ENCODE measurements around the gene LHB.

LHB gene

GRCh38 chr19:49014123-49014869 lies 2.6 kb downstream of the LHB start:
- no peak for DNase-seq

DNA sequence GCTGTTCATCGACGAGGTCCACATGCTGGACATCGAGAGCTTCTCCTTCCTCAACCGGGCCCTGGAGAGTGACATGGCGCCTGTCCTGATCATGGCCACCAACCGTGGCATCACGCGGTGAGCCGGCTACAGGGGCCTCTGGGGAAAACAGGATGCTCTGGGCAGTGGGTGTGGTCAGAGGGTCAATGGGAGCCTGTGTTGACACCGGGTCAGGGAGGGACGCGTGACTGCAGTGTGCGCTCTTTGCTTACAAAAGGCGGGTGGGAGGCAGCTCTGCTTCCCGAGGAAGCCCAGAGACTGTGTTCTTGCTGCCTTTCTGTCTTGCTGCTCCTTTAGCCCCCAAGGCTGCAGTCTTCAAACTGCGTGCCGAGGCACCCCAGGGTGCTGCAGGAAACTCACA lies 5.7 kb downstream of the LHB start:
- DNase-seq, result no peak

DNA sequence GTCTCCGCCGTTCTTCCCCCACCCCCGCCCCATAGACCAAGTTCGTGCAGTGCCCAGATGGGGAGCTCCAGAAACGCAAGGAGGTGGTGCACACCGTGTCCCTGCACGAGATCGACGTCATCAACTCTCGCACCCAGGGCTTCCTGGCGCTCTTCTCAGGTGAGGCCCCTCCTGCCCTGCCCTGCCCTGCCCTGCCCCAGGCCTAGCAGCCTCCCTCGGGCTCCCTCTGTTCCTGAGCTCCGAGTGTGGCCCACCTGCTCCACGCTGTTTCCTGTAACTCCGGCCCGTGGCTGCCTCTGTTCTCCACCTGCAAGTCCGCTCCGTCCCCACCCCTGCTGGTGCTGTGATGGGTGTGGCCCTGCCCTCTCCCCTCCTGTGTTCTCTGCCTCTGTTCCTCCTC lies 6.4 kb downstream of the LHB start:
- no peak for DNase-seq

GRCh38 chr19:49009828-49010227 lies 7.1 kb downstream of the LHB start:
- no peak for DNase-seq

DNA sequence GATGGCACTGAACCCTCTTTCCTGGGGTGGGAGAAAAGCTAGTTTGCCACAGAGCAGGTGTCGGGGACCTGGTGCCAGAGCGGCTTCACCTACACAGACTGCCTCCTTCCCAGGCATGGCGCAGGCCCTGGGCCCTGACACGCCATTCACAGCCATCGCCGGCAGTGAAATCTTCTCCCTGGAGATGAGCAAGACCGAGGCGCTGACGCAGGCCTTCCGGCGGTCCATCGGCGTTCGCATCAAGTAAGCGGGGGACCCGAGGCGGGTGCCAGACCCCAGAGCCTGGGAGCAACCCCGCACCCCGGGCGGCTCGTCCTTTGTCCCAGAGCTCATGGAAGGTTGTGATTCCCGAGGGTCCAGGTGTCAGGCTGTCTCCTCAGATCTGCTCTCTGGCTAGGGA lies 10.0 kb downstream of the LHB start:
- DNase-seq, result no peak

DNA sequence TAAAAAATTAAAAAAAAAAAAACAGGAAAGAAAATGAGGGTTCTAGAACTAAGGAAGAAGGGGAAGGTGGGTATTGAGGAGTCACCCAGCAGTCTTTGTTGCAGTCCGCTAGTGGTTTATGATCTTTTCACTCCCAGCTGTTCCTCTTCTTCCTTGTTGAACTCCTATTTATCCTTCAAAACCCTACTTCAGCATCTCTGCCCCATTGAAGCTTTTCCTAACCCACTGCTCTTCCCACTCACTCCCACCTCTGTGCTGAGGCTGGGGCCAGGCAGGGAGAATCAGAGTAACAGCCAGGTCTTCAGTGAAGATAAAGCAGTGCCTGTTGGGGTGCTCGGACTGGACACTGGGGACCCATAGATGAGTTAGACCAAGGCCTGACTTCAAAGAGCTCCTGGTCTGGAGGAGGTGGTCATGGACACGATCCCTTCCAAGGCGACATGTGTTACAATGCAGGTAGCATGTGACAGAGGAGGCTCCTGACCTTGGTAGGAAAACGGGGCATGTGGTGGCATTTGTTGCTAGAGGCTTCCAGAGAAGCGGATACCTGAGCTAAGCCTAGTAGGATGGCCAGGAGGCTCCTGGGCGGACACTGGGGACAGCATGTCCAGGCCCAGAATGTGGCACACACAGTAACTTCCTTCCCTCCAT lies 11.8 kb downstream of the LHB start:
- no peak for DNase-seq

- no peak for DNase-seq
These were observed 12.8 kb downstream of the LHB start for GRCh38 chr19:49004133-49004532.

DNA sequence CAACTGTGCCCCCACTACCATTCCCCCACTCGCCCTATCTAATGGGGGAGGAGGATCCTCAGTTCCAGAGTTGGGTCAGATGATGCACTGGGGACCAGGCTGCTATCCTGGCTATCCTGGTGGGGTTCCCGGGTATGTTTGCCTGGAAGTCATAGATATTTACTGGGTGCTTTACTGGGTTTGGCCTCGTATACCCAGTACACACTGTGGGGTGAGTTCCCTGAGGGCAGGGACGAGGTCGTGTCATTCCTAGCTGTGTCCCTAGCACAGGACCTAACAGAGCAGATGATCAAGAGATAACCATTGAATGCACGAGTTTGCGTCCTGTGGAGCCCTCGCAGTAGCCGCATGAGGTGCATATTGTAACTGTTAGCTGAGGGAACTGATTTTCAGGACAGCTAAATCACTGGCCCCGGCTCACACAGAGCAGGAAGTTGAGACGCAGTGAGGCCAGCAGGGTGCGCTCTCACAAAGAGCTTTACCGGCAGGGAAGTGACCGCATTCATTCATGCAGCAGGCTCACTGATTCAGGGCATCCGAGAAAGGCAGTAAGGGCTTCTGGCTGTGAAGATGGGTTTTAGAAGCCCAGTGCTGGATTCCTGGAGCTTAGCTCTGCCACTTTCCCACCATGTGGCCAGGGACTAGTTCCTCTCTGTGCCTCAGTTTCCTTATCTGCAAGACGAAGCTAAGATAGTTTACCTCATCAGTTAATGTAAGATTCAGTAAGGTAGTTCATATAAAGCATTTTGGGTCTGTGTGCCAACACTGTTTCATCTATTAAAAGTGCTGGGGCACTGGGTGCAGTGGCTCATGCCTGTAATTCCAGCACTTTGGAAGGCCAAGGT lies 17.2 kb downstream of the LHB start:
- DNase-seq, result peak in 14 of 58 donors; percentile 2 to 41 (median 12)

DNA sequence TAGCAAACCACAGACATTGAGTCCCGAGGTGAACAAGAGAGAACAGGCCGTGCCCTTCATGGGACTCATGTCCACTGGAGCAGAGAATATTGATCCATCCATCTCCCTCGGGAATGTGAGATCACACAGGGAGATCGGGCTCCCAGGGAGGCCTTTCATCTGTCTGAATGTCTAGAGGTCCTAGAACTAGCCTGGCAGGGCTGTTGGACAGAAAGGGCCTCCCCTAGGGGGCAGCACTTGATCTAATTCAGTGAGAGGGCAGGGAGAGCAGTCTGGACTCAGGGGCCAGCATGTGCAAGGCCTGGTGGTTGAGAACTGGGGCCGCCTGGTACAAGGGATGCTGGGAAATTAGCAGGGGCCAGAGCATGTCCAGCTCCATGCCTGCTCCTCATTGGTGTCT lies 18.9 kb downstream of the LHB start:
- DNase-seq, result no peak

DNA sequence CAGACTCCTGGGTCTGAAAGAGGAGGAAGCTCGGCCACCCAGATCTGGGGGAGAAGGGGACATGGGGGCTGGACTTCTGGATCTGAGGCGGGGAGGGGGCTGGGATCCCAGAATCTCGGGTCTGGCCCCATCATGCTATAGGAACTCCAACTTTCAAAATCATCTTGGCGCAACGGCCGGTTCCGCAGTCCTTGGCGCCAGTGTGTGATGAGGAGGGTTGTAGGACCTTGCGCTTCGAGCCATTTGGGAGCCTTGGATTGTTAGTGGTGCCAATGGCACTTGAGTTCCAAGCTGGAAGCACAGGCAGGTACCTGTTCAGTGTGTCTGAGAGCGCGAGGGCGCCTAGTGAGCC lies 22.9 kb downstream of the LHB start:
- peak in 1 of 58 donors; percentile 69 for DNase-seq

- DNase-seq, result peak; percentile 95 to 100 (median 99)
These were observed 23.5 kb downstream of the LHB start, which contains the start of the genes GYS1 and RUVBL2 for GRCh38 chr19:48993175-48994034. TSS of gene GYS1 (minus strand) at chr19:48993309. CDS start at chr19:48993112, 197 bp downstream. TSS of gene RUVBL2 (plus strand) at chr19:48993887. CDS start at chr19:48993912, 25 bp downstream.

- DNase-seq, result peak in 14 of 58 donors; percentile 31 to 61 (median 46)
These were observed 24.2 kb downstream of the LHB start for GRCh38 chr19:48992581-48993174.

DNA sequence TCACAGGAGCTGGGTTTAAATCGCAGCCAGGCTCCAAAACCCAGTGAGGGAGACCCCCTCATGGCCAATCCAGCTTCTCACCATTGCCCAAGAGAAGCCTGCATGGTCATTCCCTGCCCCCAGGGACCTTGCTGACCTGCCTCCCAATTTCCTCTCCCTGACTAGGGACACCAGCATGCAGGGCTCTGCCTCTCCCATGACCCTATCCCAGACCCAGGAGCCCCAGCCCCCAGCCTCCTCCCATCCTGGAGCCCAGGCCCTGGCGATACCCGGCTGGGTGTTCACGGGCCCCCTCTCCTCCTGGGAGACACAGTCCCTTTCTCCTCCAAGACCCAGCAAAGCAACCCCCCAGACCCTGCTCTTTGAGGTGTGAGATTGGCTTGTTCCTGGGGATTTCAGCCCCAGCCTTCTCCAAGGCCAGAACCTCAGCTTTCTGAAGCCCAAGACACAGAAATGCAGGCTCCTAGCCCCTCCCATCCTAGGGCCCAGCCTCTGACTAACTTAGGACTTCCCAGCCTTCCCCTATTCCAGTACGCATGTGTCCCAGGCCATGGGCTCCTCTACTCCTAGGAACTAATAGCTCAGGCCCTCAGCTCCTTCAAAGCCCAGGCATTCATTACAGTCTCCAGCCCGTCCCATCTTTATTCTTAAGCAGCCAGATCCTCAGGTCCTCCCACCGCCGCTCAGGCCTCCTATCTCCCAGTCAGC lies 24.9 kb downstream of the LHB start:
- DNase-seq, result peak in 22 of 58 donors; percentile 1 to 51 (median 20)

- no peak for DNase-seq
These were observed 25.8 kb downstream of the LHB start for GRCh38 chr19:48991011-48991609.

GRCh38 chr19:48990400-48990799 lies 26.5 kb downstream of the LHB start:
- DNase-seq, result no peak

DNA sequence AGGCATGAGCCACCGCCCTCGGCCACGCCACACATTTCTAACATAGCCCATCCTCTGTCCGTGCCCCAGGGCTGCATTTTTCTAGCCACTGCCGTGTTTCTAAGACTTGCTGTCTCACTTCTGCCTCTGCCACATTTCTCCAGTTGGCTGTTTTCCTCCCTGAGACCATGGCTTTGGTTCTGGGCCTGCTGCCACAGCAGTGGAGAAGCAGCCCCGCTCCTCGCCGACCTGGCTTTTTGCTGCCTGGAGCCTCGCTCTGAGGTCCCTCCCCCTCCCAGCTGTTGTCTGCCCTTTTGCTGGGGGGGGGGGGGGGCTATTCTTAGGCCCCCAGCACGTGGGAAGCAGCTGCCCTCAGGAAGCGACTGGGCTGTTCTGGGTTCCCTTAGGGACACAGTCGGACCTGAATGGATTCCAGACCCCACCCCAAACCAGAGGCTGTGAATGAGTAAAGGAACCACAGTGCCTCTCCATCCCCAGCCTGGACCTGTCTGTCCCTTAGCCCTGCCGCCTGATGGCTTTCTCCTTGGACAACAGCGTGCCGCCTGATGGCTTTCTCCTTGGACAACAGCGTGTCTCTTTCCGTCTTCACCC lies 27.1 kb downstream of the LHB start:
- DNase-seq, result peak in 20 of 58 donors; percentile 1 to 64 (median 14)

DNA sequence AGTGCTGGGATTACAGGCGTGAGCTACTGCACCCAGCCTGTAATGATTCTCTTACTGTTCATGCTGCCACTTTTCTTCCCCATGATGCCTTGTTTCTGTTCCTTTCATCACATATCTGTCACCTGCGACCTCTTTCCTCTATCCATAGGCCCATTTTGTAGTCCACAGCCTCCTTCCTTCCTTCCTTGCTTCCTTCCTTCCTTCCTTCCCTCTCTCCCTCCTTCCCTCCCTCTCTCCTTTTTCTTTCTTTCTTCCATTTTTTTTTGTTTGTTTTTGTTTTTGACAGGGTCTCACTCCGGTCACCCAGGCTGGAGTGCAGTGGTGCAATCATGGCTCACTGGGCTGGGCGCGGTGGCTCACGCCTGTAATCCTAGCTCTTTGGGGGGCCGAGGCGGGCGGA lies 28.0 kb downstream of the LHB start:
- DNase-seq, result no peak

DNA sequence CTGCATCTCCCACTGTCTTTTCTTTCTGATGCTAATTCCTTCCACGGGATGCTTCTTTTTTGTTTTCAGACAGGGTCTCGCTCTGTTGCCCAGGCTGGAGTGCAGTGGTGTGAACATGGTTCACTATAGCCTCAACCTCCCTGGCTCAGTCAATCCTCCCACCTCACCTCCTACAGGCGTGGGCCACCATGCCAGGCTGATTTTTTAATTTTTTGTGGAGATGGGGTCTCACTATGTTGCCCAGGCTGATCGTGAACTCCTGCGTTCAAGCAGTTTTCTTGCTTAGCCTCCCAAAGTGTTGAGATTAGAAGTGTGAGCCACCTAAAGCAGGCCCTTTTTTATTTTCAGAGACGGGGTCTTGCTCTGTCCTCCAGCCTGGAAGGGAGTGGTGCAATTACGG lies 28.6 kb downstream of the LHB start:
- DNase-seq, result no peak

DNA sequence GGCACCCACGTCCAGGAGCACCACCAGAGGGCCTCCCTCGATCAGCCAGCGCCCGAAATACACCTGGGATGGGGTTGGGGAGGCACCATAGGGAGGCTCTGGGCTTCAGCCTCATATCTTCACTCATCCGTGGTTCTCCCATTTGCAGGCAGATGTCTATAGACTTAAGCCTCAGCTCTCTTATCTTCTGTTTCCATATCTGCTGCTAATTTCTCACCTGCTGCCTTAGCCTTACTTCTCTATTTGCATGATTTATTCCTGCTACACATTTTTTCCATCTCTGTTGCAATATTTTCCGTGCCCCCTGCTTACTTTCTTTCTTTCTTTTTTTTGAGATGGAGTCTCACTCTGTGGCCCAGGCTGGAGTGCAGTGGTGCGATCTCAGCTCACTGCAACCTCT lies 29.6 kb downstream of the LHB start:
- DNase-seq, result no peak
